IPS DF 6.9 (cell line): ENCODE data around the gene ARNT2.
A peak's percentile ranks its signal among the peaks of the same experiment; 100 is the strongest.

Source experiments
- DNase-seq: peaks from one replicate; pipeline ENCODE4 v3.0.0-alpha.2; 2013; ENCODE audit warnings: low read depth, low spot score
- H3K27ac ChIP-seq: one replicate; pipeline ENCODE4 v1.5.1; 2013; ENCODE audit warnings: low read length, control low read depth
- H3K27me3 ChIP-seq: 2 replicates; pipeline ENCODE4 v1.6.1; 2013; ENCODE audit warnings: mild to moderate bottlenecking, low read length; ENCODE audit not compliant: control insufficient read depth, insufficient read depth
- H3K36me3 ChIP-seq: 2 replicates; pipeline ENCODE4 v1.6.1; 2013; ENCODE audit warnings: low read length; ENCODE audit not compliant: control insufficient read depth, insufficient read depth
- H3K4me1 ChIP-seq: 2 replicates; pipeline ENCODE4 v1.6.1; 2013; ENCODE audit warnings: low read length; ENCODE audit not compliant: control insufficient read depth, insufficient read depth
- H3K4me3 ChIP-seq: 2 replicates; pipeline ENCODE4 v1.5.1; 2013; ENCODE audit warnings: mild to moderate bottlenecking, low read length
- H3K9me3 ChIP-seq: 2 replicates; pipeline ENCODE4 v1.6.1; 2013; ENCODE audit warnings: low read length, inconsistent platforms; ENCODE audit not compliant: control insufficient read depth, insufficient read depth
- WGBS: extraction: QIAGEN DNeasy Blood & Tissue Kit; methylation state at CpG from one replicate; pipeline ENCODE4 v1.1.7; 2013; ENCODE audit warnings: mixed read lengths, missing lambda C conversion rate; ENCODE audit not compliant: insufficient read length, insufficient coverage; 5-methylcytosine and 5-hydroxymethylcytosine counted together

ARNT2 gene

GRCh38 chr15:80562846-80563245 lies 158.7 kb downstream of the ARNT2 start:
- H3K4me3 ChIP-seq, result no peak overlapping the region
- H3K27me3 ChIP-seq, result no peaks in the 10 kb centered on the region
- H3K4me1 ChIP-seq, result no peaks in the 10 kb centered on the region
- no peaks in the 10 kb centered on the region for H3K9me3 ChIP-seq
- DNase-seq, result no peak
- no peaks in the 10 kb centered on the region for H3K36me3 ChIP-seq
- no peak overlapping the region for H3K27ac ChIP-seq
- no CpG with 5 or more reads among the region's 11 CpGs for WGBS

GRCh38 chr15:80563372-80563997 lies 159.3 kb downstream of the ARNT2 start:
- Histone ChIP-seq H3K9me3 (no peaks in the 10 kb centered on the region), H3K4me1 (peaks cover 3% of the 10 kb centered on the region; the same call in 1 of the 2 replicates), H3K4me3 (no peak overlapping the region), H3K27me3 (no peaks in the 10 kb centered on the region), H3K36me3 (no peaks in the 10 kb centered on the region), H3K27ac (no peak overlapping the region)
- DNase-seq, result no peak
- WGBS, result no CpG with 5 or more reads among the region's 7 CpGs

- peaks cover 3% of the 10 kb centered on the region; the same call in 1 of the 2 replicates for H3K4me1 ChIP-seq
- H3K36me3 ChIP-seq, result no peaks in the 10 kb centered on the region
- no CpG with 5 or more reads among the region's 8 CpGs for WGBS
- no peaks in the 10 kb centered on the region for H3K27me3 ChIP-seq
- H3K4me3 ChIP-seq, result no peak overlapping the region
- H3K9me3 ChIP-seq, result no peaks in the 10 kb centered on the region
- no peak overlapping the region for H3K27ac ChIP-seq
- DNase-seq, result no peak
Observed at GRCh38 chr15:80564056-80564455, 159.9 kb downstream of the ARNT2 start.

- Histone ChIP-seq H3K36me3 (no peaks in the 10 kb centered on the region), H3K4me3 (no peak overlapping the region), H3K9me3 (no peaks in the 10 kb centered on the region), H3K4me1 (peaks cover 3% of the 10 kb centered on the region; the same call in 1 of the 2 replicates), H3K27me3 (no peaks in the 10 kb centered on the region), H3K27ac (no peak overlapping the region)
- no CpG with 5 or more reads among the region's 1 CpG for WGBS
- no peak for DNase-seq
Observed at GRCh38 chr15:80565398-80565797, 161.2 kb downstream of the ARNT2 start.

- DNase-seq, result no peak
- Histone ChIP-seq H3K27me3 (no peaks in the 10 kb centered on the region), H3K4me1 (peaks cover 3% of the 10 kb centered on the region; the same call in 1 of the 2 replicates), H3K27ac (no peak overlapping the region), H3K36me3 (no peaks in the 10 kb centered on the region), H3K9me3 (no peaks in the 10 kb centered on the region), H3K4me3 (no peak overlapping the region)
- no CpG with 5 or more reads among the region's 4 CpGs for WGBS
Observed at GRCh38 chr15:80565988-80566387, 161.8 kb downstream of the ARNT2 start.

DNA sequence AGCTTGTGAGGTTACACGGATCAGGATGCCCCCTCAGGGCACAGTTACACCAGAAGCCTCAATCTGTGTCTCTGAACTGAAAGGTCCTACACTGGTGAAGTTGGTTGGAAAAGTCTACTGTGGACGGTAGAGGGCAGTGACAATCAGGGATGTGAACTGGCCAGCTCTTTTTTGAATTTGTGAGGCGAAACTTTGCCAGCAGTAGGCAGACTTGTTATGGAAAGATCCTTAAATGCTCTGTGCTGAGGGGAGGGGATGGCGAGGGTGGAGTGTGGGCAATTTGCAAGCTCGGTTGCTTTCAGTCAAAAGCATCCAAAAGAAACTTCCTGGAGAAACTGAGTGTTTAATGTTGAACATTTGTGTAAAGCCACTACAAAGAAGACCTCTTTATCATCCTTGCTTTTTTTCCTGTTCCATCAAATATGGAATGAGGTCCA lies 163.6 kb downstream of the ARNT2 start:
- Histone ChIP-seq H3K9me3 (no peaks in the 10 kb centered on the region), H3K27ac (no peak overlapping the region), H3K4me3 (no peak overlapping the region), H3K27me3 (no peaks in the 10 kb centered on the region), H3K4me1 (peaks cover 3% of the 10 kb centered on the region; the same call in 1 of the 2 replicates), H3K36me3 (no peaks in the 10 kb centered on the region)
- WGBS, result no CpG with 5 or more reads among the region's 5 CpGs
- DNase-seq, result peak; percentile 54

DNA sequence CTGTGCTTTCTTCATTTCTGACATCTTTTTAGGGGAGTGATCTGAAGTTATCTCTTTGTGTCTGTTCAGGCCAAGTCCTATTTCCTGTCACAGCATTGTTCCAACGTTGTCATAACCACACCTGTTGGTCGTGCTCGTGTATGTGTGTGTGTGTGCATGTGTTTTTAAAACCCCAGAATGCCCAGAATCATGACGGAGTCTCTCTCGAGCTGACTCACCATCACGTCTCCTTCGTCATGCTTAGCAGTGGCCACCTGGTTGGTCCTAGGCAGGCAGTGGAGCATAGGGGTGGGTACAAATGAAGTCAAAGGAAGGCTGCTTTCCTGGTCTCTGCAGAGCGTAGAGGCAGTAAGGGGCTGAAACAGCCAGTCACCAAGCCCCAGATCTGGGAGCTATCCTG lies 164.1 kb downstream of the ARNT2 start:
- H3K27me3 ChIP-seq, result no peaks in the 10 kb centered on the region
- no peak overlapping the region for H3K4me3 ChIP-seq
- H3K4me1 ChIP-seq, result peaks cover 3% of the 10 kb centered on the region; the same call in 1 of the 2 replicates
- H3K27ac ChIP-seq, result no peak overlapping the region
- no CpG with 5 or more reads among the region's 8 CpGs for WGBS
- no peaks in the 10 kb centered on the region for H3K9me3 ChIP-seq
- DNase-seq, result no peak
- H3K36me3 ChIP-seq, result no peaks in the 10 kb centered on the region

- Histone ChIP-seq H3K4me1 (peaks cover 3% of the 10 kb centered on the region; the same call in 1 of the 2 replicates), H3K27me3 (no peaks in the 10 kb centered on the region), H3K27ac (no peak overlapping the region), H3K36me3 (no peaks in the 10 kb centered on the region), H3K4me3 (no peak overlapping the region), H3K9me3 (no peaks in the 10 kb centered on the region)
- no CpG with 5 or more reads among the region's 20 CpGs for WGBS
- DNase-seq, result no peak
Observed at GRCh38 chr15:80568876-80569605, 164.9 kb downstream of the ARNT2 start.

- no peaks in the 10 kb centered on the region for H3K27me3 ChIP-seq
- peaks cover 3% of the 10 kb centered on the region; the same call in 1 of the 2 replicates for H3K4me1 ChIP-seq
- no peak overlapping the region for H3K4me3 ChIP-seq
- H3K36me3 ChIP-seq, result no peaks in the 10 kb centered on the region
- DNase-seq, result no peak
- WGBS, result no CpG with 5 or more reads among the region's 4 CpGs
- no peaks in the 10 kb centered on the region for H3K9me3 ChIP-seq
- no peak overlapping the region for H3K27ac ChIP-seq
Observed at GRCh38 chr15:80569656-80570055, 165.5 kb downstream of the ARNT2 start.

- no peak overlapping the region for H3K27ac ChIP-seq
- no peaks in the 10 kb centered on the region for H3K27me3 ChIP-seq
- peaks cover 3% of the 10 kb centered on the region; the same call in 1 of the 2 replicates for H3K4me1 ChIP-seq
- no peaks in the 10 kb centered on the region for H3K36me3 ChIP-seq
- WGBS, result no CpG with 5 or more reads among the region's 6 CpGs
- no peak for DNase-seq
- no peak overlapping the region for H3K4me3 ChIP-seq
- H3K9me3 ChIP-seq, result no peaks in the 10 kb centered on the region
Observed at GRCh38 chr15:80570553-80570952, 166.4 kb downstream of the ARNT2 start.
